Endothelial cell of umbilical vein (primary cell): ENCODE data around the gene P4HA3. TPM values are rescaled to one million over a fixed set of nuclear protein-coding genes. Genes with fewer than 3 reads are reported as not detected.

Source experiments
- BruUV-seq: library from RNA; stranded (reverse); fragments of 400-500 nt; replicated peaks from 2 replicates; lab custom pipeline; 2021; lab: Mats Ljungman, UMichigan
- CTCF ChIA-PET: fragments of 300-600, 350-600 bp; sonication (Branson Sonifier 250); formaldehyde crosslinking; loops from one replicate; lab custom pipeline; 2021; ENCODE audit warnings: antibody characterized with exemption, inconsistent platforms; lab: Charles Lee
- POLR2A ChIA-PET: fragments of 300-600, 350-600 bp; sonication (Branson Sonifier 250); formaldehyde crosslinking; loops from one replicate; lab custom pipeline; 2021; ENCODE audit warnings: antibody characterized with exemption, inconsistent platforms; lab: Charles Lee
- DNase-seq: peaks from one replicate; pipeline ENCODE4 v3.0.0-alpha.2; 2011; ENCODE audit warnings: low read depth, low spot score
- FAIRE-seq: peaks from 2 replicates; lab custom pipeline; 2011; peaks lifted over from hg19 to GRCh38; lab: Jason Lieb, UNC
- H2AFZ ChIP-seq: 2 replicates; pipeline ENCODE4 v1.6.0; 2012; ENCODE audit warnings: low read depth, low read length, control low read depth, inconsistent platforms
- H3K27ac ChIP-seq: 2 replicates; pipeline ENCODE4 v1.5.1; 2011; ENCODE audit warnings: low read depth, mild to moderate bottlenecking, control low read depth, low read length, moderate library complexity; ENCODE audit not compliant: insufficient read depth
- H3K27me3 ChIP-seq, 2 experiments: 2 replicates each; pipeline versions ENCODE4 v1.6.0 to v1.6.1; 2011; ENCODE audit warnings: low read length in 2 of 2, mixed read lengths in 1 of 2; ENCODE audit not compliant: control insufficient read depth in 2 of 2, insufficient read depth in 2 of 2
- H3K36me3 ChIP-seq, 2 experiments: 2 replicates in 1 of 2; 3 replicates in 1 of 2; pipeline ENCODE4 v1.5.1; 2011; ENCODE audit warnings: low read length in 2 of 2, mild to moderate bottlenecking in 1 of 2, moderate library complexity in 1 of 2; ENCODE audit not compliant: control insufficient read depth in 2 of 2, insufficient read depth in 2 of 2; ENCODE audit errors: extremely low read depth in 1 of 2
- H3K4me1 ChIP-seq: 3 replicates; pipeline ENCODE4 v1.5.1; 2011; ENCODE audit warnings: mild to moderate bottlenecking, low read length; ENCODE audit not compliant: control insufficient read depth, insufficient read depth; ENCODE audit errors: extremely low read depth
- H3K4me2 ChIP-seq: 2 replicates; pipeline ENCODE4 v1.6.1; 2011; ENCODE audit warnings: low read length, control low read depth, mixed read lengths; ENCODE audit not compliant: insufficient read depth
- H3K4me3 ChIP-seq, 3 experiments: fragments of 200-600 bp in 1 of 3; sonication (generic), shearing (Covaris generic) in 1 of 3; replicated peaks in 1 of 3; 2 replicates each; pipeline ENCODE4 v1.5.1; 2011 to 2016; ENCODE audit warnings: control low read depth in 3 of 3, low read length in 3 of 3, mild to moderate bottlenecking in 2 of 3, inconsistent platforms in 1 of 3, low read depth in 1 of 3, moderate library complexity in 1 of 3; ENCODE audit not compliant: insufficient read depth in 1 of 3
- H3K79me2 ChIP-seq: 2 replicates; pipeline ENCODE4 v1.6.0; 2012; ENCODE audit warnings: low read length, inconsistent platforms; ENCODE audit not compliant: control insufficient read depth, insufficient read depth
- H3K9ac ChIP-seq: replicated peaks from 2 replicates; pipeline ENCODE3; 2011; ENCODE audit warnings: low read length, control low read depth; ENCODE audit not compliant: insufficient read depth; ENCODE audit errors: extremely low read depth
- H3K9me1 ChIP-seq: replicated peaks from 3 replicates; pipeline ENCODE4 v1.6.0; 2011; ENCODE audit warnings: mild to moderate bottlenecking, low read length; ENCODE audit not compliant: control insufficient read depth, insufficient read depth; ENCODE audit errors: extremely low read depth
- H3K9me3 ChIP-seq: replicated peaks from 2 replicates; pipeline ENCODE4 v1.5.1; 2012; ENCODE audit warnings: low read length, inconsistent platforms; ENCODE audit not compliant: control insufficient read depth, insufficient read depth
- H4K20me1 ChIP-seq: replicated peaks from 2 replicates; pipeline ENCODE3; 2011; ENCODE audit warnings: mild to moderate bottlenecking, low read length; ENCODE audit not compliant: control insufficient read depth, insufficient read depth; ENCODE audit errors: extremely low read depth
- CTCF ChIP-seq, 2 donors: IDR thresholded peaks; 1 replicate in 1 of 2; 2 replicates in 1 of 2; pipeline ENCODE4 v1.5.1; 2011; ENCODE audit warnings: low read length in 2 of 2, mild to moderate bottlenecking in 2 of 2, moderate library complexity in 2 of 2, control low read depth in 1 of 2, inconsistent platforms in 1 of 2, low read depth in 1 of 2; ENCODE audit not compliant: insufficient read depth in 1 of 2; ENCODE audit errors: extremely low read depth in 1 of 2
- EZH2 ChIP-seq: IDR thresholded peaks from 2 replicates; pipeline ENCODE4 v1.6.1; 2012; ENCODE audit warnings: borderline replicate concordance, low read depth, mild to moderate bottlenecking, moderate library complexity, low read length, inconsistent platforms; ENCODE audit not compliant: severe bottlenecking
- FOS ChIP-seq: IDR thresholded peaks from 2 replicates; pipeline ENCODE4 v1.6.1; 2011; ENCODE audit warnings: mild to moderate bottlenecking, low read length, moderate library complexity, borderline replicate concordance; ENCODE audit not compliant: insufficient read depth
- GATA2 ChIP-seq: IDR thresholded peaks from 2 replicates; pipeline ENCODE4 v1.7.0; 2011; ENCODE audit warnings: low read depth, mild to moderate bottlenecking, moderate library complexity, mixed read lengths, low read length; ENCODE audit not compliant: insufficient read length, insufficient read depth
- JUN ChIP-seq: IDR thresholded peaks from 2 replicates; pipeline ENCODE4 v1.6.1; 2011; ENCODE audit warnings: borderline replicate concordance, low read depth; ENCODE audit not compliant: insufficient read length, insufficient read depth
- MAX ChIP-seq: IDR thresholded peaks from 2 replicates; pipeline ENCODE4 v1.6.1; 2011; ENCODE audit not compliant: insufficient read depth, insufficient read length
- MYC ChIP-seq: IDR thresholded peaks from one replicate; pipeline ENCODE4 v1.6.1; 2011; ENCODE audit warnings: mild to moderate bottlenecking, low read depth, low read length
- POLR2A ChIP-seq: IDR thresholded peaks from 2 replicates; pipeline ENCODE4 v1.6.1; 2012; ENCODE audit warnings: low read depth, mild to moderate bottlenecking, control low read depth, low read length
- POLR2AphosphoS5 ChIP-seq: IDR thresholded peaks from 2 replicates; pipeline ENCODE4 v1.6.1; 2012; ENCODE audit warnings: low read depth, mild to moderate bottlenecking, control low read depth, low read length, moderate library complexity; ENCODE audit not compliant: insufficient read depth
- dilution Hi-C: fragments of 300-500 bp; cut with MboI; formaldehyde crosslinking; loops from one replicate; pipeline ENCODE4 v1.15.0; 2019; ENCODE audit warnings: low sequenced_read_pairs; ENCODE audit not compliant: extremely low pct_ligation_motif_present
- intact Hi-C: fragments of 100-400 bp; cut with micrococcal nuclease; formaldehyde crosslinking; loops from one replicate; pipeline ENCODE4 v1.10.0; 2022
- polyA plus RNA-seq, 4 experiments: library from polyadenylated mRNA; depleted of rRNA in 3 of 4; stranded (reverse) in 3 of 4; unstranded in 1 of 4; fragments of >200 nt; gene quantifications; 2 replicates each; pipeline versions ENCODE4 v1.2.1 to v1.2.3, GENCODE V29; 2011 to 2012; ENCODE audit warnings: missing spikeins in 1 of 4
- total RNA-seq: library from RNA; stranded (reverse); gene quantifications from 2 replicates; pipeline ENCODE4 v1.2.3, GENCODE V29; 2021

The P4HA3 gene
- total and polyA plus RNA-seq, 2 donors (not counting 3 experiments of a cell fraction or from before 2014, with no cell fraction given): 26.9 to 40.0 TPM

- dilution Hi-C loops: no loop called here
- CTCF ChIA-PET: interaction anchor here (1.1 to 4.9 kb wide), 10 partner anchors 16 to 130 kb away, joined by 3 to 136 read pairs (median 6); no protein-coding TSS in a partner anchor
- Histone ChIP-seq H3K27ac (peak overlapping the region; percentile 87), H3K9me1 (no peaks in the 10 kb centered on the region), H4K20me1 (no peaks in the 10 kb centered on the region), H3K9ac (no peak overlapping the region), H3K4me1 (peaks cover 49% of the 10 kb centered on the region), H2AFZ (peak overlapping the region; percentile 36), H3K4me3 (no peak overlapping the region), H3K79me2 (no peaks in the 10 kb centered on the region), H3K27me3 (no peaks in the 10 kb centered on the region), H3K9me3 (no peaks in the 10 kb centered on the region), H3K4me2 (no peak overlapping the region), H3K36me3 (no peaks in the 10 kb centered on the region)
- BruUV-seq: no TSS peak
- POLR2A ChIA-PET: no interaction called here
- DNase-seq (peak; percentile 46), FAIRE-seq (no peak)
- intact Hi-C loops: loop anchor here (2.0 to 5.0 kb wide), 3 partner anchors 128 to 338 kb away; partner anchors contain the start of genes C2CD3, PPME1 and UCP2
- no peak for TF ChIP-seq EZH2
- TF ChIP-seq POLR2A: no peak
- no peak for TF ChIP-seq FOS
- TF ChIP-seq POLR2AphosphoS5: no peak
- no peak for TF ChIP-seq CTCF (IDR thresholded peaks at IDR 0.05; ENCODE audit: extremely low read depth in 1 of 2, insufficient read depth in 1 of 2, low read depth in 1 of 2, low read length in 2 of 2)
- TF ChIP-seq MYC: no peak
- no peak for TF ChIP-seq JUN
- no peak for TF ChIP-seq MAX
- no peak for TF ChIP-seq GATA2
These were observed 9.1 kb upstream of the P4HA3 start for GRCh38 chr11:74320538-74320937.
